HepG2 (cell line): Measurements from ENCODE around the gene VDAC1. TPM values are rescaled to one million over a fixed set of nuclear protein-coding genes. Genes with fewer than 3 reads are reported as not detected.
A peak's percentile ranks its signal among the peaks of the same experiment; 100 is the strongest.

ENCODE experiments used
- ASH2L ChIP-seq: fragments of 300-600, 200-600 bp; sonication (generic); IDR thresholded peaks from 2 replicates; pipeline ENCODE4 v1.7.0; 2017; ENCODE audit warnings: low read depth, mild to moderate bottlenecking, moderate library complexity, mixed read lengths, low read length; ENCODE audit not compliant: insufficient read length
- ATF7 ChIP-seq, 2 experiments: fragments of 450-650 bp in 1 of 2; sonication (generic) in 1 of 2; formaldehyde crosslinking in 1 of 2; IDR thresholded peaks; 2 replicates each; pipeline versions ENCODE4 v1.4.0 to v1.6.1; 2016 to 2020; ENCODE audit warnings: antibody characterized with exemption in 1 of 2, mild to moderate bottlenecking in 1 of 2, missing genetic modification reagents in 1 of 2
- CBX2 ChIP-seq, 2 experiments: fragments of 200-600 bp in 1 of 2; sonication (generic); formaldehyde crosslinking in 1 of 2; IDR thresholded peaks; 2 replicates each; pipeline versions ENCODE4 v1.7.0 to v1.8.1; 2018 to 2022; ENCODE audit warnings: low read depth in 2 of 2, low read length in 1 of 2, mild to moderate bottlenecking in 1 of 2, missing genetic modification reagents in 1 of 2
- FOSL2 ChIP-seq: sonication (generic); formaldehyde crosslinking; IDR thresholded peaks from 2 replicates; pipeline ENCODE4 v1.4.0; 2020; ENCODE audit warnings: missing genetic modification reagents
- HDAC1 ChIP-seq: sonication (generic); formaldehyde crosslinking; IDR thresholded peaks from 2 replicates; pipeline ENCODE4 v1.5.1; 2020; ENCODE audit warnings: mild to moderate bottlenecking, missing genetic modification reagents
- HIC2 ChIP-seq: sonication (generic); formaldehyde crosslinking; IDR thresholded peaks from 2 replicates; pipeline ENCODE4 v1.9.0; 2022; ENCODE audit warnings: low read depth, missing genetic modification reagents
- HMGXB3 ChIP-seq: sonication (generic); formaldehyde crosslinking; IDR thresholded peaks from 2 replicates; pipeline ENCODE4 v1.4.0; 2020; ENCODE audit warnings: missing genetic modification reagents, borderline replicate concordance
- IRF9 ChIP-seq: sonication (generic); formaldehyde crosslinking; IDR thresholded peaks from 2 replicates; pipeline ENCODE4 v1.8.0; 2022; ENCODE audit warnings: missing genetic modification reagents, mild to moderate bottlenecking, borderline replicate concordance
- ISL2 ChIP-seq: sonication (generic); formaldehyde crosslinking; IDR thresholded peaks from 2 replicates; pipeline ENCODE4 v1.5.0; 2020; ENCODE audit warnings: missing genetic modification reagents
- KDM1A ChIP-seq: IDR thresholded peaks from 2 replicates; pipeline ENCODE4 v1.6.1; 2016; ENCODE audit warnings: missing compliant biosample characterization
- NRL ChIP-seq: sonication (generic); formaldehyde crosslinking; IDR thresholded peaks from 2 replicates; pipeline ENCODE4 v1.5.0; 2020; ENCODE audit warnings: missing genetic modification reagents, mild to moderate bottlenecking, moderate library complexity, borderline replicate concordance
- SIX1 ChIP-seq: sonication (generic); formaldehyde crosslinking; IDR thresholded peaks from 2 replicates; pipeline ENCODE4 v1.4.0; 2020; ENCODE audit warnings: missing genetic modification reagents, borderline replicate concordance
- SMC3 ChIP-seq: IDR thresholded peaks from 2 replicates; pipeline ENCODE4 v1.6.1; 2011; ENCODE audit warnings: low read length, improper control_type of control experiment
- SMYD3 ChIP-seq: sonication (generic); formaldehyde crosslinking; IDR thresholded peaks from 2 replicates; pipeline ENCODE4 v1.8.1; 2023; ENCODE audit warnings: mild to moderate bottlenecking, missing genetic modification reagents
- SP5 ChIP-seq: IDR thresholded peaks from 2 replicates; pipeline ENCODE4 v1.6.1; 2016; ENCODE audit warnings: low read depth, borderline replicate concordance
- ZBTB21 ChIP-seq: sonication (generic); formaldehyde crosslinking; IDR thresholded peaks from 2 replicates; pipeline ENCODE4 v1.4.0; 2020; ENCODE audit warnings: missing genetic modification reagents
- ZMYM3 ChIP-seq: sonication (generic); formaldehyde crosslinking; IDR thresholded peaks from 2 replicates; pipeline ENCODE4 v1.5.1; 2020; ENCODE audit warnings: mild to moderate bottlenecking, missing genetic modification reagents
- ZNF292 ChIP-seq: sonication (generic); formaldehyde crosslinking; IDR thresholded peaks from 2 replicates; pipeline ENCODE4 v1.8.1; 2022; ENCODE audit warnings: mild to moderate bottlenecking, low read depth, missing genetic modification reagents, borderline replicate concordance
- ZNF484 ChIP-seq: sonication (generic); formaldehyde crosslinking; IDR thresholded peaks from 2 replicates; pipeline ENCODE4 v1.5.1; 2020; ENCODE audit warnings: mild to moderate bottlenecking, low read depth, missing genetic modification reagents, borderline replicate concordance
- ZNF644 ChIP-seq: IDR thresholded peaks from 2 replicates; pipeline ENCODE4 v1.6.1; 2016; ENCODE audit warnings: low read depth
- polyA plus RNA-seq, 8 experiments: library from polyadenylated mRNA; depleted of rRNA in 3 of 8; stranded (reverse) in 7 of 8; unstranded in 1 of 8; fragments of >200 nt; fragmentation: Illumina TruSeq in 4 of 8; extraction: Trizol in 4 of 8; gene quantifications; 2 replicates each; pipeline versions ENCODE4 v1.2.1 to v1.2.3, GENCODE V29; 2011 to 2016; ENCODE audit warnings: low read depth in 4 of 8, missing spikeins in 1 of 8, mixed read lengths in 1 of 8; ENCODE audit not compliant: insufficient read depth in 1 of 8
- total RNA-seq, 5 experiments: library from RNA; depleted of rRNA; stranded (reverse); fragments of >200 nt; fragmentation: Illumina TruSeq; extraction: Trizol; gene quantifications; 2 replicates each; pipeline ENCODE4 v1.2.3, GENCODE V29; 2016; ENCODE audit warnings: low read depth in 1 of 5

Gene VDAC1
- total and polyA plus RNA-seq, 2 of the 13 experiments (the other 11 are each of a cell fraction or from before 2014, with no cell fraction given) = 112 to 380 TPM

GRCh38 chr5:134046801-134047686, 42.3 kb upstream of the VDAC1 start (continued):
- TF ChIP-seq HMGXB3 (CRISPR knock-in tag) = peak; percentile 31; the same call in 1 of the 2 replicates
- TF ChIP-seq HDAC1 (CRISPR knock-in tag) = peak; percentile 33; the same call in 1 of the 2 replicates
- no peak for TF ChIP-seq ZNF484 (CRISPR knock-in tag)
- TF ChIP-seq CBX2 (IDR thresholded peaks at IDR 0.05; ENCODE audit: low read depth, low read length) = no peak
- no peak for TF ChIP-seq CBX2 (CRISPR knock-in tag; IDR thresholded peaks at IDR 0.05; ENCODE audit: low read depth)
- TF ChIP-seq ISL2 (CRISPR knock-in tag) = peak; percentile 79
- TF ChIP-seq FOSL2 (CRISPR knock-in tag) = peak; percentile 78
- peak; percentile 53 for TF ChIP-seq HIC2 (CRISPR knock-in tag)
- no peak for TF ChIP-seq IRF9 (CRISPR knock-in tag)
- TF ChIP-seq ATF7 (IDR thresholded peaks at IDR 0.05) = no peak
- TF ChIP-seq ATF7 (CRISPR knock-in tag; IDR thresholded peaks at IDR 0.05) = peak; percentile 40; the same call in 1 of the 2 replicates
- no peak for TF ChIP-seq NRL (CRISPR knock-in tag)
- TF ChIP-seq KDM1A (CRISPR knock-in tag) = peak; percentile 95; the same call in 1 of the 2 replicates
- peak; percentile 51; the same call in 1 of the 2 replicates for TF ChIP-seq SIX1 (CRISPR knock-in tag)
- TF ChIP-seq SMYD3 (CRISPR knock-in tag) = no peak
- TF ChIP-seq ZBTB21 (CRISPR knock-in tag) = peak; percentile 45; the same call in 1 of the 2 replicates
- TF ChIP-seq ZNF644 (CRISPR knock-in tag) = peak; percentile 54; the same call in 1 of the 2 replicates
- peak; percentile 99 for TF ChIP-seq SP5 (CRISPR knock-in tag)
- TF ChIP-seq ZMYM3 (CRISPR knock-in tag) = peak; percentile 97
- TF ChIP-seq ASH2L = peak; percentile 80
- TF ChIP-seq SMC3 = peak; percentile 39; the same call in 1 of the 2 replicates
- TF ChIP-seq ZNF292 (CRISPR knock-in tag) = peak; percentile 34; the same call in 1 of the 2 replicates
